Ammon's horn (tissue), 1 donor: ENCODE measurements around the gene AKAP1.

Experiments used
- DNase-seq: peaks from one replicate; pipeline ENCODE4 v3.0.0-alpha.2; 2016; ENCODE audit warnings: low spot score

Gene AKAP1

GRCh38 chr17:57084802-57085447, at the start of gene AKAP1:
Gene AKAP1 (plus strand): TSS chr17:57085246. CDS start chr17:57105465, 20,219 bp downstream.
- peak; percentile 95 for DNase-seq

- DNase-seq, result no peak
These were observed 49.0 kb upstream of the AKAP1 start for GRCh38 chr17:57035971-57036481.

GRCh38 chr17:57037411-57037810, 47.6 kb upstream of the AKAP1 start:
- DNase-seq, result no peak

- no peak for DNase-seq
These were observed 46.6 kb upstream of the AKAP1 start for GRCh38 chr17:57038486-57038885.

GRCh38 chr17:57040571-57040970, 44.5 kb upstream of the AKAP1 start:
- no peak for DNase-seq

- no peak for DNase-seq
These were observed 41.8 kb upstream of the AKAP1 start for GRCh38 chr17:57043276-57043675.

GRCh38 chr17:57044976-57045867, 39.8 kb upstream of the AKAP1 start:
- no peak for DNase-seq

- DNase-seq, result no peak
These were observed 39.0 kb upstream of the AKAP1 start for GRCh38 chr17:57045868-57046704.

GRCh38 chr17:57046749-57047148, 38.3 kb upstream of the AKAP1 start:
- DNase-seq, result no peak

- no peak for DNase-seq
These were observed 37.0 kb upstream of the AKAP1 start for GRCh38 chr17:57048096-57048495.

GRCh38 chr17:57050306-57050705, 34.7 kb upstream of the AKAP1 start:
- no peak for DNase-seq

GRCh38 chr17:57051886-57052361, 33.1 kb upstream of the AKAP1 start:
- peak; percentile 9 for DNase-seq

GRCh38 chr17:57062865-57063264, 22.2 kb upstream of the AKAP1 start:
- no peak for DNase-seq

GRCh38 chr17:57067162-57067561, 17.9 kb upstream of the AKAP1 start:
- no peak for DNase-seq

GRCh38 chr17:57067781-57068180, 17.3 kb upstream of the AKAP1 start:
- no peak for DNase-seq

GRCh38 chr17:57068222-57068658, 16.8 kb upstream of the AKAP1 start:
- no peak for DNase-seq

GRCh38 chr17:57068707-57069106, 16.3 kb upstream of the AKAP1 start:
- no peak for DNase-seq

- DNase-seq, result no peak
These were observed 12.8 kb upstream of the AKAP1 start for GRCh38 chr17:57071991-57072944.

- no peak for DNase-seq
These were observed 11.4 kb upstream of the AKAP1 start for GRCh38 chr17:57073626-57074025.

- no peak for DNase-seq
These were observed 9.9 kb upstream of the AKAP1 start for GRCh38 chr17:57075193-57075592.

GRCh38 chr17:57075785-57076184, 9.3 kb upstream of the AKAP1 start:
- no peak for DNase-seq
